Right lobe of liver (tissue), 4 donors: ENCODE data around the gene TAF5L.

ENCODE experiments used
- CTCF ChIP-seq, 4 donors: fragments of 200-600 bp in 3 of 4; fragments of 450-650 bp in 1 of 4; IDR thresholded peaks; one replicate each; pipeline versions ENCODE4 v1.5.1 to v1.8.0; 2016 to 2022; ENCODE audit warnings: antibody characterized with exemption in 4 of 4, mild to moderate bottlenecking in 2 of 4
- POLR2A ChIP-seq: fragments of 450-650 bp; IDR thresholded peaks from one replicate; pipeline ENCODE4 v1.6.1; 2017; ENCODE audit warnings: antibody characterized with exemption, mild to moderate bottlenecking
- donor health status: DM: no; HTN: no; CAD: no.
- donor health status: DM: no; HTN: no; CAD: no.
- donor health status: DM: no; HTN: yes; CAD: no.

DNA sequence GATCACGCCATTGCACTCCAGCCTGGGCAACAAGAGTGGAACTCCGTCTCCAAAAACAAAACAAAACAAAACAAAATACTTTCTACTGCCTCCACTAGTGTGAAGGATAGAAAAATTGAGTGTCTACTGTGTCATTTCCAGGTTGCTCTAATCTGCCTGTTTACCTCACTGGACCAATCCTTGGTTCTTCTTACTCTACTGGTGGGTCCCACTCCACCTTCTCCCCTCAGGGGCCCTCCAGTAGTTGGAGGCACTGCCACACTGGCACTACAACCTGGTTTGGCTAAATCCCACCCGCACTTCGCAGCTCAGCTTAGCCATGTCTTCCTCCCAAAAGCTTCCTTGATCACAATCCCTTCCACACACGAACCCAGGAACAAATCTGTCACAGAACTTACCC is 2.7 kb downstream of the TAF5L start:
- TF ChIP-seq CTCF (IDR thresholded peaks at IDR 0.05) (no peak), POLR2A (no peak)
